Upper lobe of left lung (tissue), 6 donors: ENCODE results near the gene IGSF3. TPM values are rescaled to one million over a fixed set of nuclear protein-coding genes. Genes with fewer than 3 reads are reported as not detected.
"Not testable (repeated sequence)": the region's sequence is repeated elsewhere in the genome, so short reads cannot be mapped to it uniquely, and the experiment has no call there.

Source experiments
- ATAC-seq, 2 donors: fragments of 200-7000 bp; cut with Tn5 transposase; one replicate each; pipeline ENCODE4 v1.9.1; 2022; ENCODE audit warnings: mild to moderate bottlenecking in 2 of 2, moderate library complexity in 2 of 2; ENCODE audit not compliant: low FRiP score in 2 of 2
- DNase-seq, 2 donors: peaks; one replicate each; pipeline ENCODE4 v3.0.0-alpha.2; 2019 to 2020
- H3K27ac ChIP-seq, 4 donors: fragments of 200-600 bp; sonication (generic); one replicate each; pipeline ENCODE4 v1.5.1; 2016 to 2019
- H3K27me3 ChIP-seq, 4 donors: fragments of 200-600 bp; sonication (generic); one replicate each; pipeline ENCODE4 v1.5.1; 2017 to 2019
- H3K36me3 ChIP-seq, 4 donors: fragments of 200-600 bp; sonication (generic); one replicate each; pipeline ENCODE4 v1.5.1; 2016 to 2019
- H3K4me1 ChIP-seq, 4 donors: fragments of 200-600 bp; sonication (generic); one replicate each; pipeline ENCODE4 v1.5.1; 2018 to 2019
- H3K4me3 ChIP-seq, 4 donors: fragments of 200-600 bp; sonication (generic); one replicate each; pipeline ENCODE4 v1.5.1; 2017 to 2019; ENCODE audit warnings: mild to moderate bottlenecking in 2 of 4, moderate library complexity in 1 of 4
- H3K9me3 ChIP-seq, 4 donors: fragments of 200-600 bp; sonication (generic); one replicate each; pipeline ENCODE4 v1.5.1; 2018 to 2019
- CTCF ChIP-seq, 6 experiments: fragments of 450-650 bp in 4 of 6; fragments of 200-600 bp in 2 of 6; sonication (generic) in 2 of 6; IDR thresholded peaks; one replicate each; pipeline ENCODE4 v1.5.1; 2016 to 2019; ENCODE audit warnings: antibody characterized with exemption in 6 of 6
- EP300 ChIP-seq, 4 donors: sonication (generic); formaldehyde crosslinking; IDR thresholded peaks; one replicate each; pipeline ENCODE4 v1.5.1; 2017; ENCODE audit warnings: antibody characterized with exemption in 4 of 4, control low read depth in 2 of 4
- POLR2A ChIP-seq, 4 donors: fragments of 450-650 bp; IDR thresholded peaks; one replicate each; pipeline ENCODE4 v1.5.1; 2016 to 2017; ENCODE audit warnings: antibody characterized with exemption in 4 of 4, mild to moderate bottlenecking in 2 of 4
- POLR2AphosphoS5 ChIP-seq, 2 donors: sonication (generic); formaldehyde crosslinking; IDR thresholded peaks; one replicate each; pipeline ENCODE4 v1.5.1; 2017; ENCODE audit warnings: antibody characterized with exemption in 2 of 2
- WGBS, 2 donors: methylation state at CpG; one replicate each; pipeline ENCODE4 v1.1.5; 2017 to 2018; 5-methylcytosine and 5-hydroxymethylcytosine counted together
- total RNA-seq, 6 donors: library from RNA; depleted of rRNA in 4 of 6; stranded (reverse); fragments of >200 nt in 4 of 6; gene quantifications; one replicate each; pipeline versions ENCODE4 v1.1.0 to v1.2.1, GENCODE V29; 2016 to 2021
- donor health status: DM: no; HTN: no; CAD: no; lungs with moderate emphysema.
- donor health status: DM: no; HTN: yes; CAD: no; lungs with severe emphysema.

Gene IGSF3
- total RNA-seq, 6 donors from 2014 or later = 15.1 to 28.3 (median 23.7) TPM

DNA sequence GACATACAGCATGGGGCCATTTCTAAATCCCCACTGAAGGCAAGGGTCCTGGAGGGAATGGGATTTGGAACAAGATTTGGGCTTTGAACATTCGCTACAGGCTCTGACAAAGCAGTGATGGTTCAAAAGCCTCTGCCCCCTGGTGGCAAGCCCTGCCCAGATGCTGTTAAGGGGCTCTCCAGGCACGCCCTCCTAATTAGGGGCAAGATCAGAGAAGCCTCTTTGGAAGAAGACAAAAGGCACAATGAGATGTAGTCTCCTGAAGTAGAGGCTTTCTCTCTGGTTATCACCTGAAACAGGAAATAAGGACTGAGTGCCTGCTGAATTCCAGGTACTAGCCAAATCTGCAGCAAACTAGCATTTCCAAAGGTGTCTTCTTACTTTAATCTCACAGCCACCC, 37.5 kb downstream of the IGSF3 start:
- H3K27ac ChIP-seq = peak overlapping the region in 2 of 4 donors; percentile 44 to 56
- DNase-seq, H3K4me3 ChIP-seq, H3K9me3 ChIP-seq, H3K27me3 ChIP-seq, H3K36me3 ChIP-seq, ATAC-seq: not testable (repeated sequence)
- peak in 1 of 6 experiments; percentile 9 for TF ChIP-seq CTCF (IDR thresholded peaks at IDR 0.05)
- 64 to 76% methylated on average over 2 of the region's 2 CpGs for WGBS, 2 donors
- H3K4me1 ChIP-seq = peaks cover 0 to 28% (median 1%) of the 10 kb centered on the region in 4 donors

DNA sequence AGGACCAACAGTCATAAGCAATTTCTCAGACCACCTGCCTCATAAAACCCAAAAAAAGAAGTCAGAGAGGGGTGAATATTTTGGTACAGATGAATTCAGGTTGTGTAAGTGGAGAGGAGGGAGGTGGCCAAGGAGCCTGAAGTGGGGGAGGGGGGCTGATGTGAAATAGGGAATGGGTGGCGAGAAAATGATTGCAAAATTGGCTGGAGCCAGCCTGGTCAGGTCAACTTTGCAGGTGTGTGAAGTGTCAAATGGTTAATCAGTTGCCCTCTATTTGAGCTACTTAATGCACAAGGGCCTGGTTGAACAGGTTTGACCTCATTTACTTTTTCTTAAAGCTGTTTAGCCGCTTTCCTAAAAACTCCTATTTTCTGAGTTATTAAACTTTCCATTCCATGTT, 38.1 kb downstream of the IGSF3 start:
- H3K36me3 ChIP-seq, H3K9me3 ChIP-seq, ATAC-seq, H3K4me3 ChIP-seq, H3K27me3 ChIP-seq: not testable (repeated sequence)
- peak in 1 of 2 donors; percentile 12 for TF ChIP-seq POLR2AphosphoS5 (IDR thresholded peaks at IDR 0.05)
- Histone ChIP-seq H3K27ac (peak overlapping the region in 1 of 4 donors; percentile 44), H3K4me1 (peaks cover 0 to 28% (median 4%) of the 10 kb centered on the region in 4 donors)
- peak in 1 of 2 donors; percentile 77 for DNase-seq
- 63 to 81% methylated on average over 2 of the region's 2 CpGs for WGBS, 2 donors

DNA sequence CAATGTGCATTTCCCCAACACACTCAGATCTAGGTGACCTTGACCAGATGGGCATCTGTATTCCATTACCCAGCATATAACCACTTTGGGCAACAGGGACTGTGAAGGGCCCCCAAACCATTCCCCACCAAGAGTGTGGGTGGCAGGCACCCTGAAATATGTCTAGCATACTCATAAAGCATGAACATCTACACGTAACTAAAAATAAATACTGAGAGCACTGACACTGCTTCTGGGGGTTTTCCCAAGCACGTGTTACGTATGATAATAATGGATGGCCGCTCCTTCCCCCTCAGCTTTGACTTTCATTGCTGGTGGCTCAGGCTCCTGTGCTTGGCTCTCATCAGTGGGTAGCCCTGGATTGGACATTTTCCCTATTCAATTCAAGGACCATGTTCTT, 39.1 kb downstream of the IGSF3 start:
- Histone ChIP-seq H3K27me3 (no peaks in the 10 kb centered on the region), H3K4me3 (no peak overlapping the region), H3K27ac (peak overlapping the region in 2 of 4 donors; percentile 26 to 40), H3K9me3 (no peaks in the 10 kb centered on the region), H3K4me1 (peaks cover 0 to 28% (median 4%) of the 10 kb centered on the region in 4 donors), H3K36me3 (no peaks in the 10 kb centered on the region)
- no peak for TF ChIP-seq POLR2A (IDR thresholded peaks at IDR 0.05)
- no peak for TF ChIP-seq CTCF (IDR thresholded peaks at IDR 0.05)
- no peak for TF ChIP-seq POLR2AphosphoS5 (IDR thresholded peaks at IDR 0.05)
- DNase-seq = no peak
- no peak for ATAC-seq
- WGBS, 2 donors = 65 to 87% methylated on average over 4 of the region's 4 CpGs

DNA sequence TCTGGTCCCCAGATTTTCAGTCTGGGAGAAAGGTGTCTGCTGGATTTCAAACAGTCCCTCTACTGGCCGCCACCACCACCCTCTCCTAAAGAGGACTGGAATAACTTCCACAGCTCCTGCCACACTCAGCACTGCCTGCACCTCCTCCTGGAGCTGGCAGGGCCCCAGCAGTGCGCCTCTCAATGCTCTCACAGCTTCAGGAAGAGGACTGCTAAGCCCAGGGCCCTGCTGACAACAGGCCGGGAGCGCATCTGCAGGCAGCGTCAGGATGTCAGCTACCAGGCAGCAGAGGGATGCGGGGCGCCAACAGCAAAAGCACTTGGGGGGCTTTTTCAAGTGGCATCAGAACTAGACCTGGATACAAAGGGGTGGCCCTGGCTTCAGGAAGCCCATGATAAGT, 40.2 kb downstream of the IGSF3 start:
- not testable (repeated sequence) for H3K4me3 ChIP-seq, ATAC-seq, H3K27me3 ChIP-seq, H3K9me3 ChIP-seq, H3K36me3 ChIP-seq
- 71 to 77% methylated on average over 2 to 7 of the region's 7 CpGs for whole genome bisulfite sequencing, 2 donors
- peak overlapping the region in 3 of 4 donors; percentile 18 to 66 (median 65) for H3K27ac ChIP-seq
- peaks cover 0 to 23% (median 4%) of the 10 kb centered on the region in 4 donors for H3K4me1 ChIP-seq
- peak; percentile 84 to 85 for DNase-seq
- peak in 1 of 4 donors; percentile 12 for TF ChIP-seq POLR2A (IDR thresholded peaks at IDR 0.05)

- 44 to 58% methylated on average over 7 of the region's 7 CpGs for WGBS, 2 donors
- ATAC-seq, H3K4me3 ChIP-seq, H3K9me3 ChIP-seq, H3K27me3 ChIP-seq, H3K36me3 ChIP-seq: not testable (repeated sequence)
- peaks cover 0 to 19% (median 4%) of the 10 kb centered on the region in 4 donors for H3K4me1 ChIP-seq
- DNase-seq = peak in 1 of 2 donors; percentile 27
- H3K27ac ChIP-seq = peak overlapping the region in 3 of 4 donors; percentile 30 to 66 (median 65)
Observed at GRCh38 chr1:116626915-116627314, 40.6 kb downstream of the IGSF3 start.

GRCh38 chr1:116625155-116625554, 42.4 kb downstream of the IGSF3 start:
- peaks cover 0 to 14% (median 4%) of the 10 kb centered on the region in 4 donors for H3K4me1 ChIP-seq
- H3K4me3 ChIP-seq, ATAC-seq, DNase-seq, H3K27me3 ChIP-seq, H3K36me3 ChIP-seq, H3K9me3 ChIP-seq, H3K27ac ChIP-seq: not testable (repeated sequence)
- 55 to 68% methylated on average over 5 of the region's 5 CpGs for WGBS, 2 donors

DNA sequence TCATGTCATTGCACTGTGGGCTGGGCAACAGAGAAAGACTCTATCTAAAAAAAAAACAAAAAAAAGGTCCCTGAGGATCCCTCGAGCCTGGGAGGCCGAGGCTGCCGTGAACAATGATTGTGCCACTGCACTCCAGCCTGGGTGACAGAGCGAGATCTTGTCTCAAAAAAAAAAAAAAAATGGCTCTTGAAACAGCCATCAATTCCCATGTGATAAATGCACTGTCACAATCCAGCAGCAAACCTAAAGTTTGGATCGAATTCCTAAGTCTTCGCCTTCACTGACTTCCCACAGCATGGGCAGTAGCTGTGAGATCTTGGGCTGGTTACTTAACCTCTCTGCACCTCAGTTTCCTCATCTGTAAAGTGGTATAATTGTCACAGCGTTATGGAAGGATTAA, 43.5 kb downstream of the IGSF3 start:
- TF ChIP-seq POLR2A (IDR thresholded peaks at IDR 0.05) (no peak), POLR2AphosphoS5 (IDR thresholded peaks at IDR 0.05) (no peak), CTCF (IDR thresholded peaks at IDR 0.05) (no peak), EP300 (IDR thresholded peaks at IDR 0.05) (no peak)
- ATAC-seq (no peak), DNase-seq (no peak)
- peaks cover 0 to 12% (median 4%) of the 10 kb centered on the region in 4 donors for H3K4me1 ChIP-seq
- no peaks in the 10 kb centered on the region for H3K36me3 ChIP-seq
- no peaks in the 10 kb centered on the region for H3K9me3 ChIP-seq
- no peak overlapping the region for H3K27ac ChIP-seq
- H3K4me3 ChIP-seq = no peak overlapping the region
- WGBS, 2 donors = 94 to 98% methylated on average over 7 of the region's 7 CpGs
- no peaks in the 10 kb centered on the region for H3K27me3 ChIP-seq

GRCh38 chr1:116622496-116622895, 45.0 kb downstream of the IGSF3 start:
- not testable (repeated sequence) for DNase-seq, ATAC-seq, H3K9me3 ChIP-seq, H3K4me3 ChIP-seq, H3K27me3 ChIP-seq, H3K36me3 ChIP-seq
- Histone ChIP-seq H3K4me1 (peaks cover 0 to 10% (median 2%) of the 10 kb centered on the region in 4 donors), H3K27ac (peak overlapping the region in 2 of 4 donors; percentile 25 to 52)
- 60 to 64% methylated on average over 2 of the region's 2 CpGs for WGBS, 2 donors

DNA sequence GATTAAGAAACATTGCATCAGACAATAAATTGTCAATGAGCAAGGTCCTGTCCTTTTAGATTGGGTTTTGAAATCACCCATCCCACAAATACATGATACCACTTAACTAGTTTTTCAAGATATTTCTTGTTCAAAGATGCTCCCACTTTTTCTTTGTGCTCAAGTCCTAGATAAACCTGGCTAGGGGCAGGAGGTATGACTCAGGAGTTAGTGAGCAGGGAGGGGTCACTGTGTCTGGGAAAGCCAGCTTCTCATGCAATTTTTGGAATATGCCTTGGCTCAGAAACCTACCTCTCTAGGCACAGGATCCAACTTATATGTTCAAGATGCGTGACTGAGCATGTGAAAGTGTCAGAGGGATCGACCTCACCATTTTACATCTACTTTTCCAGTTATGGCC, 45.8 kb downstream of the IGSF3 start:
- peaks cover 0 to 10% (median 2%) of the 10 kb centered on the region in 4 donors for H3K4me1 ChIP-seq
- not testable (repeated sequence) for H3K27me3 ChIP-seq, H3K9me3 ChIP-seq, DNase-seq, H3K27ac ChIP-seq, ATAC-seq, H3K36me3 ChIP-seq, H3K4me3 ChIP-seq
- 95 to 96% methylated on average over 2 of the region's 2 CpGs for WGBS, 2 donors

GRCh38 chr1:116620392-116620791, 47.1 kb downstream of the IGSF3 start:
- ATAC-seq, H3K27ac ChIP-seq, H3K27me3 ChIP-seq, DNase-seq, H3K4me1 ChIP-seq, H3K36me3 ChIP-seq, H3K9me3 ChIP-seq, H3K4me3 ChIP-seq: not testable (repeated sequence)
- WGBS, 2 donors = 93% methylated on average over 3 of the region's 3 CpGs; no CpG with 5 or more reads in 1 of the 2 donors
